HEK293 (cell line): ENCODE measurements around the gene PARP9.

Experiments
- CTCF ChIA-PET: fragments of 350-600 bp; formaldehyde crosslinking; extraction: SDS; loops from one replicate; lab custom pipeline; 2021; ENCODE audit warnings: antibody characterized with exemption; lab: Yijun Ruan, JAX
- POLR2A ChIA-PET: fragments of 300-600 bp; formaldehyde crosslinking; extraction: SDS; loops from one replicate; lab custom pipeline; 2020; ENCODE audit warnings: antibody characterized with exemption, inconsistent platforms; lab: Yijun Ruan, JAX
- H3K27ac ChIP-seq: fragments of 200-500 bp; sonication (Bioruptor generic); 2 replicates; pipeline ENCODE4 v1.5.1; 2014; ENCODE audit warnings: low read depth, low read length, control low read depth, inconsistent platforms; ENCODE audit errors: extremely low read depth
- H3K36me3 ChIP-seq, 2 experiments: fragments of 200-500 bp in 1 of 2; sonication (Bioruptor generic) in 1 of 2; 1 replicate in 1 of 2; 2 replicates in 1 of 2; pipeline ENCODE4 v1.5.1; 2014 to 2017; ENCODE audit warnings: inconsistent platforms in 2 of 2, low read length in 2 of 2; ENCODE audit not compliant: control insufficient read depth in 2 of 2, insufficient read depth in 1 of 2
- H3K4me1 ChIP-seq: fragments of 200-500 bp; sonication (Bioruptor generic); 2 replicates; pipeline ENCODE4 v1.5.1; 2014; ENCODE audit warnings: mild to moderate bottlenecking, low read length, inconsistent platforms; ENCODE audit not compliant: control insufficient read depth, insufficient read depth
- H3K4me3 ChIP-seq: 2 replicates; pipeline ENCODE4 v1.5.1; 2011; ENCODE audit warnings: low read depth, mild to moderate bottlenecking, control low read depth, low read length, moderate library complexity
- H3K9me3 ChIP-seq: fragments of 200-500 bp; sonication (Bioruptor generic); 2 replicates; pipeline ENCODE4 v1.5.1; 2014; ENCODE audit warnings: low read depth, low read length, inconsistent platforms; ENCODE audit not compliant: control insufficient read depth, insufficient read depth
- KLF7 ChIP-seq: fragments of 450-650 bp; formaldehyde crosslinking; IDR thresholded peaks from 2 replicates; pipeline ENCODE4 v1.5.1; 2016; ENCODE audit warnings: missing biosample characterization, missing genetic modification characterization, borderline replicate concordance
- SETDB1 ChIP-seq: IDR thresholded peaks from one replicate; pipeline ENCODE4 v1.6.1; 2017; ENCODE audit warnings: mild to moderate bottlenecking, low read length, moderate library complexity, mixed read lengths; ENCODE audit not compliant: insufficient read length
- SP7 ChIP-seq: fragments of 450-650 bp; formaldehyde crosslinking; IDR thresholded peaks from 2 replicates; pipeline ENCODE4 v1.5.1; 2016; ENCODE audit warnings: missing biosample characterization, missing genetic modification characterization
- YY2 ChIP-seq: fragments of 450-650 bp; formaldehyde crosslinking; IDR thresholded peaks from 2 replicates; pipeline ENCODE4 v1.5.1; 2016; ENCODE audit warnings: missing biosample characterization, missing genetic modification characterization
- ZIC2 ChIP-seq: fragments of 450-650 bp; formaldehyde crosslinking; IDR thresholded peaks from 2 replicates; pipeline ENCODE4 v1.5.1; 2016; ENCODE audit warnings: missing biosample characterization, missing genetic modification characterization
- ZNF10 ChIP-seq: fragments of 450-650 bp; formaldehyde crosslinking; IDR thresholded peaks from 2 replicates; pipeline ENCODE4 v1.5.1; 2017; ENCODE audit warnings: missing biosample characterization, missing genetic modification characterization
- ZNF138 ChIP-seq: fragments of 450-650 bp; formaldehyde crosslinking; IDR thresholded peaks from 2 replicates; pipeline ENCODE4 v1.5.1; 2016; ENCODE audit warnings: missing biosample characterization, missing genetic modification characterization, borderline replicate concordance
- ZNF140 ChIP-seq: fragments of 450-650 bp; formaldehyde crosslinking; IDR thresholded peaks from 2 replicates; pipeline ENCODE4 v1.5.1; 2016; ENCODE audit warnings: missing biosample characterization, missing genetic modification characterization
- ZNF16 ChIP-seq: fragments of 450-650 bp; formaldehyde crosslinking; IDR thresholded peaks from 2 replicates; pipeline ENCODE4 v1.5.1; 2016; ENCODE audit warnings: low read depth, missing biosample characterization, missing genetic modification characterization
- ZNF169 ChIP-seq: fragments of 450-650 bp; formaldehyde crosslinking; IDR thresholded peaks from 2 replicates; pipeline ENCODE4 v1.5.1; 2016; ENCODE audit warnings: missing biosample characterization, missing genetic modification characterization
- ZNF266 ChIP-seq: fragments of 450-650 bp; formaldehyde crosslinking; IDR thresholded peaks from 2 replicates; pipeline ENCODE4 v1.5.1; 2016; ENCODE audit warnings: missing biosample characterization, missing genetic modification characterization, low read depth
- ZNF324 ChIP-seq: fragments of 450-650 bp; formaldehyde crosslinking; IDR thresholded peaks from 2 replicates; pipeline ENCODE4 v1.5.1; 2016; ENCODE audit warnings: missing biosample characterization, missing genetic modification characterization
- ZNF37A ChIP-seq: fragments of 450-650 bp; IDR thresholded peaks from 2 replicates; pipeline ENCODE4 v1.5.1; 2018; ENCODE audit warnings: missing biosample characterization, missing genetic modification characterization
- ZNF585B ChIP-seq: fragments of 450-650 bp; formaldehyde crosslinking; IDR thresholded peaks from 2 replicates; pipeline ENCODE4 v1.5.1; 2016; ENCODE audit warnings: missing biosample characterization, missing genetic modification characterization
- ZNF701 ChIP-seq: fragments of 450-650 bp; formaldehyde crosslinking; IDR thresholded peaks from 2 replicates; pipeline ENCODE4 v1.5.1; 2016; ENCODE audit warnings: missing biosample characterization, missing genetic modification characterization
- ZNF747 ChIP-seq: fragments of 450-650 bp; formaldehyde crosslinking; IDR thresholded peaks from 2 replicates; pipeline ENCODE4 v1.5.1; 2016; ENCODE audit warnings: missing biosample characterization, missing genetic modification characterization
- ZNF843 ChIP-seq: fragments of 450-650 bp; formaldehyde crosslinking; IDR thresholded peaks from 2 replicates; pipeline ENCODE4 v1.5.1; 2016; ENCODE audit warnings: missing biosample characterization, missing genetic modification characterization
- TF ChIP-seq, protein P1 (sequence below): fragments of 450-650 bp; formaldehyde crosslinking; IDR thresholded peaks from 2 replicates; pipeline ENCODE4 v1.5.1; 2016; ENCODE audit warnings: missing biosample characterization, missing genetic modification characterization
- TF ChIP-seq, protein P2 (sequence below): fragments of 450-650 bp; formaldehyde crosslinking; IDR thresholded peaks from 2 replicates; pipeline ENCODE4 v1.5.1; 2016; ENCODE audit warnings: missing biosample characterization, missing genetic modification characterization

PARP9 gene

DNA sequence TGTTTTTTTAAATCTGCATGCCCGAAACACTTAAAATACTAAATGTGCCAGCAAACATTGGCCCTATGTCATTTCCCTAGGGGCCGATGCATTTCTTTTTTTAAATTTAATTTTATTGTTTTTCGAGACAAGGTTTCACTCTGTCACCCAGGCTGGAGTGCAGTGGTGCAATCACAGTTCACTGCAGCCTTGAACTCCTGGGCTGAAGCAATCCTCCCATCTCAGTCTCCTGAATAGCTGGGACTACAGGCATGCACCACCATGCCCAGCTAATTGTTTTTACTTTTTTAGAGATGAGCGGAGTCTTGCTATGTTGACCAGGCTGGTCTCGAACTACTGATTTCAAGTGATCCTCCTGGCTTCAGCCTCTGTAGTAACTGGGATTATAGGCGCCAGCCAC lies 5.5 kb downstream of the PARP9 start (continued):
- TF ChIP-seq, protein P1, sequence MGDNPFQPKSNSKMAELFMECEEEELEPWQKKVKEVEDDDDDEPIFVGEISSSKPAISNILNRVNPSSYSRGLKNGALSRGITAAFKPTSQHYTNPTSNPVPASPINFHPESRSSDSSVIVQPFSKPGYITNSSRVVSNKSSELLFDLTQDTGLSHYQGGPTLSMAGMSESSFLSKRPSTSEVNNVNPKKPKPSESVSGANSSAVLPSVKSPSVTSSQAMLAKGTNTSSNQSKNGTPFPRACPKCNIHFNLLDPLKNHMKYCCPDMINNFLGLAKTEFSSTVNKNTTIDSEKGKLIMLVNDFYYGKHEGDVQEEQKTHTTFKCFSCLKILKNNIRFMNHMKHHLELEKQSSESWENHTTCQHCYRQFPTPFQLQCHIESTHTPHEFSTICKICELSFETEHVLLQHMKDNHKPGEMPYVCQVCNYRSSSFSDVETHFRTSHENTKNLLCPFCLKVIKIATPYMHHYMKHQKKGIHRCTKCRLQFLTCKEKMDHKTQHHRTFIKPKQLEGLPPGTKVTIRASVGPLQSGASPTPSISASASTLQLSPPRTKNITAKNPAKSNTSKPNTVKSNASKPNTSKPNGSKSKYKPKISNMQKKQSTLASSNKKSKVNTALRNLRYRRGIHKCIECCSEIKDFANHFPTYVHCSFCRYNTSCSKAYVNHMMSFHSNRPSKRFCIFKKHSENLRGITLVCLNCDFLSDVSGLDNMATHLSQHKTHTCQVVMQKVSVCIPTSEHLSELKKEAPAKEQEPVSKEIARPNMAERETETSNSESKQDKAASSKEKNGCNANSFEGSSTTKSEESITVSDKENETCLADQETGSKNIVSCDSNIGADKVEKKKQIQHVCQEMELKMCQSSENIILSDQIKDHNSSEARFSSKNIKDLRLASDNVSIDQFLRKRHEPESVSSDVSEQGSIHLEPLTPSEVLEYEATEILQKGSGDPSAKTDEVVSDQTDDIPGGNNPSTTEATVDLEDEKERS (tag by site-specific recombination) = no peak

DNA sequence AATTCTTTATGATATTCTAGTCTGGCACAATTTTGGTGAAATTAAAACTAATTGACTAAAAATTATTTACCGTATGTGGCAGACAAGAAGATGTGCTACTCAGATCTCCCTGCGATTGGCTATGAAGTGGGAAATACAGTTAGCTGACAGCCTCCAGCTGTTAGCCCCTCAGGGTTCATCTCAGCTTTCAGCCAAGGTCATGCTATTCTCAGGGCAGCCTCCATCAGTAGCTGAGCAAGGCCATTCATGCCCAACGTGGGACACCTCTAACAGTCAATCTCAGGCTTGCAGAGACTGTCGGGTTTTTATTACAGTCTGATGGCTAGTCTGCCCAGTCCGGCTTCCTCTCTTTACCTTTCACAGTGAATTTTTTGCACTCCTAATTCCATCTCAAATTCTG lies 6.7 kb downstream of the PARP9 start:
- Histone ChIP-seq H3K27ac (no peak overlapping the region), H3K9me3 (no peaks in the 10 kb centered on the region), H3K4me1 (no peaks in the 10 kb centered on the region), H3K4me3 (no peak overlapping the region), H3K36me3 (peaks cover 0 to 9% of the 10 kb centered on the region in 2 experiments; a peak in 1 of 3 replicates)
- ChIA-PET POLR2A (no interaction called here), CTCF (interaction anchor here (0.7 kb wide), 1 partner anchor 122 kb away, joined by 3 read pairs; no protein-coding TSS in a partner anchor)
- TF ChIP-seq KLF7 (no peak), ZNF701 (tag by site-specific recombination) (no peak), SP7 (tag by site-specific recombination) (no peak), ZNF169 (tag by site-specific recombination) (no peak)

DNA sequence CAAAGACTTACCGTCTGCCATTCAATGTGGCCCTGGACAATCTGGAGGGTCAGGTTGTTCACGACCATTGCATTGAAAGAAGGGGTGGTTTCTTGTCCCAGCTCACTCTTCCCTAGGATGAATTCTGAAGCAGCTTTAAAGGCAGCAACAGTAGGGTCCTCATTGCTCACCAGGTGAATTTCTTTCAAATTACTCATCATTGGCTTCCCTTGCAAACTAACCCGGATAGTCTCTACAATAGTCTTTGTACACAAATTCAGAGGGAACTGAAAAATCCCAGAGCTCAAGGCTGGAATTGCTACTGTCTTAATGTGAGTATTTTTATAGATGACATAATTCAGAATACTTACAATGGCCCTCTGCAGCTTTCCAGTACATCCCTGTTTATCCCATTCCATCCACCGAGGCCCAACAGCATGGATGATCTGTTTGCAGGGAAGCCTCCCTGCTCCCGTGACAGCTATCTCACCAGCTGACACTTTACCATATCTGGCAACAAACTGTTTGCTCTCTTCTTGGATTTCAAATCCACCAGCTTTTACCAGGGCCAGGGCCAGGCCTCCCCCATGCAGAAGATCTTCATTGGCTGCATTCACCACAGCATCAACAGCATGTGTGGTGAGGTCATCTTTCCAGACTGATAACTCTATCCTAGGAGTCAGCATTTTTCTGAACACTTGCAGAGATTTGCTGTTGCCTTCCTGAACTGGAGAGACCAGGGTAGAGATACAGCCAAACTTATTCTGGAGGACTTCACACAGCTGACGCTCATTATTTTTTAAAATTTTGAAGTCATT lies 8.6 kb downstream of the PARP9 start:
- Histone ChIP-seq H3K27ac (no peak overlapping the region), H3K9me3 (no peaks in the 10 kb centered on the region), H3K4me1 (no peaks in the 10 kb centered on the region), H3K36me3 (peaks cover 0 to 13% of the 10 kb centered on the region in 2 experiments; a peak in 1 of 3 replicates), H3K4me3 (no peak overlapping the region)
- POLR2A ChIA-PET = interaction anchor here (0.7 kb wide), 1 partner anchor 22 kb away, joined by 6 read pairs; no protein-coding TSS in a partner anchor
- CTCF ChIA-PET = interaction anchor here (0.8 kb wide), 1 partner anchor 124 kb away, joined by 3 read pairs; no protein-coding TSS in a partner anchor
- TF ChIP-seq ZNF138 (tag by site-specific recombination) (no peak), ZNF10 (no peak), ZNF843 (tag by site-specific recombination) (no peak), ZNF37A (tag by site-specific recombination) (no peak), ZNF266 (tag by site-specific recombination) (no peak), SETDB1 (no peak), ZNF16 (tag by site-specific recombination) (no peak), YY2 (tag by site-specific recombination) (no peak), ZNF140 (tag by site-specific recombination) (no peak), ZNF324 (no peak), ZIC2 (no peak), ZNF747 (tag by site-specific recombination) (no peak), ZNF585B (tag by site-specific recombination) (no peak)
- TF ChIP-seq, protein P2, sequence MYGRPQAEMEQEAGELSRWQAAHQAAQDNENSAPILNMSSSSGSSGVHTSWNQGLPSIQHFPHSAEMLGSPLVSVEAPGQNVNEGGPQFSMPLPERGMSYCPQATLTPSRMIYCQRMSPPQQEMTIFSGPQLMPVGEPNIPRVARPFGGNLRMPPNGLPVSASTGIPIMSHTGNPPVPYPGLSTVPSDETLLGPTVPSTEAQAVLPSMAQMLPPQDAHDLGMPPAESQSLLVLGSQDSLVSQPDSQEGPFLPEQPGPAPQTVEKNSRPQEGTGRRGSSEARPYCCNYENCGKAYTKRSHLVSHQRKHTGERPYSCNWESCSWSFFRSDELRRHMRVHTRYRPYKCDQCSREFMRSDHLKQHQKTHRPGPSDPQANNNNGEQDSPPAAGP (tag by site-specific recombination) = no peak
